HG02840 (cell line): ENCODE data around the gene UST.
"Not testable (repeated sequence)": the region's sequence is repeated elsewhere in the genome, so short reads cannot be mapped to it uniquely, and the experiment has no call there.

Source experiments
- ATAC-seq: cut with Tn5 transposase; IDR thresholded peaks from one replicate; pipeline ENCODE4 v1.9.1; 2021; ENCODE audit warnings: mild to moderate bottlenecking, moderate library complexity, moderate number of reproducible peaks; ENCODE audit not compliant: unreplicated experiment, low FRiP score

UST gene

DNA sequence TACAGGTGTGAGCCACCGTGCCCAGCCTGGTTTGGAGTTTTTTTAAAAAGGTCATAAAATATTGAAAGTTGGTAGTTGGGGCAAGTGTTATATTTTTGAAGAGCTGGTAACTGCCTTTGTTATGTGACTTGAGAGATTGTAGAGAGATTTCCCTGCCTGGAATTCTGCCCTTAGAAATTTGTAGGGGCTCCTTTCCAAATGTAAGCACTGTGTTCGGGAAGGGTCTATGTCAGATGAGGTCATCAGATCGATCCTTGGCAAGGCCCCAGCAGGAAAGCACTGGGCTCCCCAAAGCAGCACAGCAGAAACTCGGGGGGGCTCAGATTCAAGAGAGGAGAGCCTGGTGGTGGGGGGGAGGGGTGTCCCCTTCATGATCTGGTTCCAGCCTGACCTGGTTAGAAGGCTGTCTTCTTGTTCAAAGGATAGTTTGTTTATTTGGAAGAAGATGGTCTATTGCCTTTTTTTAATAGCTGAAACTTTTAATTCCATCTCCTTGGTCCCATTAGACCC is 220.2 kb downstream of the UST start:
- no peak for ATAC-seq

DNA sequence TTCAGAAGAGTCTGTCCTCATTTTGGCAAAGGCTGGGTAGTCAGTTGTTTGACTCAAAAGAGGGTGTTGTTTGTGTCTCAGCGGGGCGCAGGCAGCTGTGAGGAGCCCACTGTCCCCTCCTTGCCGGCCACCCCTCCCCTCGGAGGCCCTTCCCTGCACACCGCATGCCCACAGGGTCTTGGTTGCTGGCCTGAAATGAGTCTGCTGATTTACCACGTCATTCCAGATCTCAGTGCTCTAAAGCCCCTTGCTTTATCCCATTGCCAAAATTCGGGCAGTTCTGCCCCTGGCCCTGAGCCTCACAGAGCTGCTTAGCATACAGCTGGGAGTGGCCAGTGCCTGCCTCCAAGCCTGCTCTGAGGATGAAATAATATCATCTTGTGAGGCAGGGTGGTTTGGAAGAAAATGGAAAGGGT is 220.7 kb downstream of the UST start:
- no peak for ATAC-seq

DNA sequence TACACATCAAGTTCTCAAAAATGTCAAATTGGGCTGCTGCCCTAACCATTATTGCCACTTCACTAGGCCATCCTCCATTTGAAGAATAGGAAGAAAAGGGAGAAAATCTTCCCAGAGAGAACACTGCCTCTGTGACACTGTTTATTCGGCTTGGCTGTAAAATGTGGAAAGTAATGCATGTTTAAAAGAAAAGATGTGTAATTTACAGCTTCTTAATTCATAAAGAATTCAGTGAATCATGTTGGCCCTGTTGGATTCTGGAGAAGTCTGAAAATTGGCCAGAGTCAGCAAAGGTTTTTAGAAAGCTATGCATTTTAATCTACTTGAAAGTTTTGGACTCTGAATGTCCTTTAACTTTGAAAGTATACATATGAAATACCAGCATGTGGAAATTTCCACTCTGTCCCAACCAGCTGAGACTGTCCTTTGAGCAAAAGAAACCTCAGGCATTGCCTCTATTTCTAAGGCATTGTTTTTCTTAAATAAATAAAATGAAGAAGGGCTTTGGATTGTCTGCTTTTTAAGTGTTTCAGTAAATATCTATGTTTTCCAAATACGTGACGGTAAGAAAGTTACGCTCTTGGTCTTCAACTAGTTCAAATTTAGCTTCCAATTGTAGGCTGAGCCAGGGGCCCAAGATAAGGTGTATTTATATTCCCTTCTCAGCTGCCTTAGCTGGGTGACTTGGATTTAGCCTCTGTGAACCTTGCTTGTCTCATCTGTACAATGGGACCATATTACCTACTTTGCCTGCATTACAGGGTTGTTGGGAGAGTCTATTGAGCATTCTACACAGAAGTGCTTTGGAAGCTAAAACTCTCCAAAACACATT is 222.2 kb downstream of the UST start:
- no peak for ATAC-seq

DNA sequence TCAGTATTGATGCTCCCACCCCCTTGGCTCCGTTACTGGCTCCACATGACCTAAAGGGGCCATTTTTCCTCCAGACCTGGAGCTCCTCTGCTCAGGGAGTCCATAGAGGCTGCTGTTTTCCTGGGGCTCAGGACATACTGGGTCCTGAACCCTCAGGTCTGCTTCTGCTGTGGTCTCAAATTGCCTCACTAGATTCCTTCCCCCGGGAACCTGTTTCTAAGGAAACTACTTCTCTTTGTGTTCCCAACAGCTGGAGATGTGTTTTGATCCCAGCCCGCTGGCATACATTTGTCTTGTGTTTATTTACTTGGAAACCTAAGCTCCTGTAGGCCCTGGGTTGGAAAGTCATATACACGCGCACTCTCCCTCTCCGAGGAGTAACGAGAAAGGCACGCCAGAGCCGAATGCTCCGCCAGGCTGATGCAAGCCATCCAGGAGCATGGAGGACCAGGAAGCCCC is 222.8 kb downstream of the UST start:
- no peak for ATAC-seq

DNA sequence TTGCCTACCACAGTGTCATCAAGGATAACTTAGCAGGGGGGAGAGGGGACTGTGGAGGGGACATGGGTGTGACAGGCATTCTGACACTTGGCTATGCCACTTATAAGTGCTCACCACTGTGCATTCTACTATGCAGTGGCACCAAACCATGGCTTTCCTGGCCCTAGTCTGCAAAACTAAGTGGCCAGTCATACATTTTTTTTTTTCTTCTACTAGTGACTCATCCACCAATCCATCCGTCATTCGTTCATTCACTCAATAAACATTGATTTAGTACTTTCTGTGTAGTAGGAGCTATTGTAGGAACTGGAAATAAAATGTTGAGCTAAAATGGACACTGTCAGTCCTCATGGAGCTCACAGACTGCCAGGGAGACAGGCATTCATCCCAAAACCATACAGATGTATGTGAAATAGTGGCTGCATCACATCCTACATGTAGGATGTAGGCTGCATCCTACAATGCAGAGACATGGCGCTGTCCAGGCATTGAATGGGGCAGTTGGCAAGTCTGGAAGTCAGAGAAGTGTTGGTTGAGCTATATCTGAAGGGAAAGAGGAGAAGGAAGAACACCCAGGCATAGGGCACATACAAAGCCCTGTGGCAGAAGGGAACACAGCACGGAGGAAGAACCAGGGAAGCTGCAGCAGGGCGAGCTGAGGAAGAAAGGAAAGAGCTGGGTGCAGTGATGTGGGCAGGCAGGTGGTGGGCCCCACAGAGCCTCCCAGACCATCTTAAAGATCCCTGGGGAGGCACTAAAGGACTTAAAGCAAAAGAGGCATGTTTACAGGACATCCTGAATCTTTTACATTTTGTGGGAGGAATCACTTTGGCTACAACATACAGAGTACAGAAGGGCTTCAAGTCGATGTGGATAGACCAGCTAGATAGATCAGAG is 224.4 kb downstream of the UST start:
- ATAC-seq, result no peak

DNA sequence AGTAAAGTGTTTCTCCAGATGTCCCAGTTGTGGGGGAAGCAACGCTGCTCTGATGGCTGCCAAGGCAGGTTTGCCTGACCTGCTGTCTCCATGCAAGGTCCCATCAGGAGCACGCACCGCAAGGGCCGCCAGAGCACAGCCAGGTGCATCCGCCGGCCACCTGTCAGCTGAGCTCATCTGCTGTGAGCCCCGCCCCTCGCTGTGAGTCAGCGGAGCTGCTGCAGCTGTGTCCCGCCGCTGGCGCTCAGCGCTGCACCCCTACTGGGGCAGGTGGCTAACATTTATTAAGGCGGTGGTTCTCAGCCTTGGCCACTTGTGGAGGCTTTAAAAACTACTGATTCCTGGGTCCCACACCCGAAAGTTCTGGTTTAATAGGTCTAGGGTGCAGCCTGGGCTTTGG is 225.7 kb downstream of the UST start:
- no peak for ATAC-seq

DNA sequence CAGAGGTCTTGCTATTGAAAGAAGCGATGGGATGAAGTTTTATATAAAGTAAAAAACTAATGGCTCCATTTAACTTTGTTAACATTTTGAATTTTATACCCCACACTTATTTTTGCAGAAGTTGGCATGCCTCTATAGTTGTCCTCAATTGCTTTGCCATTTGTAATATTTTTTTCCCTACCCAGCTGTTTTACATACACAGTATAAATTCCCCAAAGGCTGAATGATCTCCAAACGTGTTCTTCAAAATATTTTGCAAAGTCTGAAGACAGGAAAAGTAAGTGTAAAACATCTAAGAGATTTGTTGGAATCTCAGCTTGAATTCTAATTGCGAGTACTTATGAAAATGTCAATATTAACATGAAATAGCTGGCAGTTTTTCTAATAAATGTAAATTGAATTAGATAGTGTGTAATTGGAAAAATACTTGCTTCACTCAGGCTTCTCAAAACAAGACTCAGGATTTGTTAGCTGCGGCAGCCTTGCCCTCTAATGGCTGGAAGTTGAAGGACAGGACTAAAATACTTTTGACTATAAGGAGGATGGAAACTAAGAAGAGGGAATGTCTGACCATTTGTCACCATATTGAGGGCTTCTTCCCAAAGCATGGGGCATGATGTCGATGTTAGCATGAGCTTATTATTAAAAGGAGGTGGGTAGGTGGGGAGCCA is 226.8 kb downstream of the UST start:
- no peak for ATAC-seq

DNA sequence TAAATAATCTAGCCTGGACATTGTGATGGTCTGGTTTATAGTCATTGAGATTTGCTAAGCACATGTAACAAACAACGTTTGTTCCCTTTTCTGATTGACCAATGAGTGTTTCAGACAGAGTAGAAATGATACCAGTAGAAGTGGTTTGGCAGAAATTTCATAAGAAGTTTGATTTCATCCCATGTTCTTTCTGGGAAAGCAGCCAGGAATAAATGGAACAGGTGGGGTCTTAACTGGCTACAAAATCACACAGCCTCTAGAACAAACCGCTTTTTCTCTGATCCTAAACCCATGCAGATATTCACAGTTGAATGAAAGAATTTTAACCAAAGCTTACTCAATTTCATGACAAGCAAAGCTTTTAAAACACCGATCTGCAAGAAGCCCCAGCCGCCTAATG is 227.5 kb downstream of the UST start:
- no peak for ATAC-seq

DNA sequence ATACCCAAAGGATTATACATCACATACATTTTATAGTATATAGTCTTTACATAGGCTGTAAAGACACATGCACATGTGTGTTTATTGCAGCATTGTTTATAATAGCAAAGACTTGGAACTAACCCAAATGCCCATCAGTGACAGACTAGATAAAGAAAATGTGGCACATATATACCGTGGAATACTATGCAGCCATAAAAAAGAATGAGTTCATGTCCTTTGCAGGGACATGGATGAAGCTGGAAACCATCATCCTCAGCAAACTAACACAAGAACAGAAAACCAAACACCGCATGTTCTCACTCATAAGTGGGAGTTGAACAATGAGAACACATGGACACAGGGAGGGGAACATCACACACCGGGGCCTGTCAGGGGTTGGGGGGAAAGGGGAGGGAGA is 231.5 kb downstream of the UST start:
- not testable (repeated sequence) for ATAC-seq

DNA sequence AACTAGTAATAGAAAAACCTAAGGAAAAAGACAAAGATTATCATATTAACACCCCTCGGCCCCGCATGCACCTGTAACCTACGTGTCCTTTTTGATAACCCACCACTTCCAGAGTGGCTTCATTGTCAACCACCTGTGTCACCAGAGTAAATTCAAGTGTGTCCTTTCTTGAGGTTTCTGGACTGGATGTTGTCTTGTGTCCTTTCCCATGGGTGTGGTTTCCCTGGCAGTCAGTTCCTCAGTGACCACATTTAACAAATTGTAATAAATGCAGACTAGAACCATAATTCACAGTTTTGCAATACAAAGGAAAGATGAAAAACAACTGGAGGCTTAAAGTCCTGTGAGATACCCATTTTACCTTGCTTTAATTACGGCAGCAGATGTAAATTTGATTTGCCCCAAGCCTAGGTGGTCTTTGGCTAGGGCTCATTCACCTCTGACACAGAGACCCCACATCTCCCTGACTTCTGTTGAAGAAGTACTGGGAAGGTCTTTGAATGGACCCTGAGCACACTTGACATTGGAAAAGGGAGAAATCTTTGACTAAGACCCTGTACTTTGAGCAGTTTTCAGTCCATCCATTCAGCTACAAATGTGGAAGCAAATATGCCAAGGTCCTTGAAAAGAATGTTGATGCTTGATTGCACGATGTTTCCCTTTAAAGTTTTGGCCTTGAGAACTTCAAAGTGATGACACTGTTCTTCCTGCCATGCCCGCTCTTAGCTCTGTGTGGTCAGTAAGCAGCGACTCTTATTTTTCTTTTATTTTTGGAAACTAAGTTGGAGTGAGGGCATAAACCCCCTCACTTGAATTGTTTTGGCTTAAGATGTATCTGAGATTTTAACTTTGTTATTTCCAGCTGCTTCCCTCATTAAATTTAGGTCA is 232.4 kb downstream of the UST start:
- ATAC-seq, result no peak

DNA sequence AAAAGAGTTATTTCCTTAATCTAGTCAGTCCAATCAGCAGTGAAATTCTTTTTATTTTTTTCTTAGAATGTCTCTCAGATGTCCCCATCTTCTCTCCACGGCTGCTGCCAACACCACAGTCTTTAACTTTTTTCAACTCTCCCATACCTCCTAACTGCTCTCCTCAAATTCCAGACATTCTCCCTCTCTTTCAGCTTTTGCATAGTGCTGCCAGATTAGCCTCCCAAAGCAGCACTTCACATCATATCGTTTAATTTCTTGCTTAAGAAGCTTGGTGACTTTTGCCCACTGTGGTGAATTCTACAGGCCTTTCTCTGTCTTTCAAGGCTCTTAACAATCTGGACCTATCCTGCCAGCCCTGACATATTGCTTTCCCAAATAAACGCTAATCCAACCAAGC is 233.4 kb downstream of the UST start:
- ATAC-seq, result no peak

DNA sequence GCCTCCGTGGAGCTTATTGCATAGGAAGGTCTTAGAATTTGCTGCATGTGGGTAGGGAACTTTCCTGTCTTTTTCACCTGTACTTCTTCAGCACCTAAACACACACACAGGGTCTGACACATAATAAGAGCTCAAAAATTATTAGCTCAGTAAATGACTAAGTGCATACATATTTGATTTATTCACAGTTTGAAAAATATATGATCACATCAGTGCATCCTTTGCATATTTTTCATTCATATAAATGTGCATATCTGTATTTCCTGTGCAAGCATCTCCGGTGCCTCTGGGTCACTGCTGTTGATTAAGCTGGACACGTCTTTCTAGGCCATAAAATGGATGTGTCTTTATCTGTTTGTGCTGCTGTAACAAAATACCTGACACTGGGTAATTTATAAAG is 234.7 kb downstream of the UST start:
- ATAC-seq, result no peak

DNA sequence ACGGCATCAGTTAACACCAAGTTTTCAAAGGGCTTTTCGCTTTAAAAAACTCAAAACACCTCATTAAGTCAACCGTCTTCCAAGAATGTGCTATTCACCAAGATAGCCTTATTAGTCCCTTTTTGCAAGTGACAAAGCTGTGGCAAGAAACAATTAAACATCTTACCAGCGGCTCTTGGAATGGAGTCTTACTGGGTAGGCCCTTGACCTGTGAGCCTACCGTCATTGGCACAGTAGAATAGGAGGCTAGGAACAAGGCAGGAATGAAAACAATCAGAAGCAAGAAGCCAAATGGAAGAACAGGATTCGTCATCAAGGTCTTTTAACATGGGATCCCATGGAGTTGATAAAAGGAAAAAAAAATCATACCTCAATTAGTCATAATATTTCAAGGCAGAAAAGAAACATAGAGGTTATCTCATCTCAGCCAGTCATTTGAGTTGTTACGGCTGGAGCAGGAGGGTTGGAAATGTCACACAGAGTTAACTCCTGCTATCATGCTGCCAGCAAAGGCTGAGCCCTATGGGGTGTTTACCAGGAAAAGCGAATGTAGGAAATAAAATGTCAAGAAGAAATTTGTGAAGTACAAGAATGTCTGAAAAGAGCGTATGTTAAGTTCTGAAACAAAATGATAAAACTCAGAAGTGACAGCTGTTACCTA is 236.4 kb downstream of the UST start:
- ATAC-seq, result no peak

DNA sequence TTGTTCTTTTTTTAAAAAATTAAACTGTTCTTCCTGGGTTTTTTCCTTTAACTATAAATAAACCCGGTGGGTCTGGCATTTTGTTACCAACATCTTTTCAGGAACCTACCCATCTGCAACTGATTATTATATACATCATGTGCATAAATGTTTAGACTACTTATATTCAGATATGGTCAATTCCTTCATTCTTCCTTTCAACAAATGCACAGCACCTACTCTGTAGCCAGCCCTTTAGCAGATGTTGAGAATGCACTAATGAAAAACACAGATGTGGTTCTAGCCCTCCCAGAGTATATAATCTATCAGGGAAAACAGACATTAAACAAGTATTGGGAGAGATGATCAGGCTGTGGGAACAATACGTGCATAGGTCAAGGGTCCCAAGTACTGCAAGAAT is 237.1 kb downstream of the UST start:
- ATAC-seq, result no peak

DNA sequence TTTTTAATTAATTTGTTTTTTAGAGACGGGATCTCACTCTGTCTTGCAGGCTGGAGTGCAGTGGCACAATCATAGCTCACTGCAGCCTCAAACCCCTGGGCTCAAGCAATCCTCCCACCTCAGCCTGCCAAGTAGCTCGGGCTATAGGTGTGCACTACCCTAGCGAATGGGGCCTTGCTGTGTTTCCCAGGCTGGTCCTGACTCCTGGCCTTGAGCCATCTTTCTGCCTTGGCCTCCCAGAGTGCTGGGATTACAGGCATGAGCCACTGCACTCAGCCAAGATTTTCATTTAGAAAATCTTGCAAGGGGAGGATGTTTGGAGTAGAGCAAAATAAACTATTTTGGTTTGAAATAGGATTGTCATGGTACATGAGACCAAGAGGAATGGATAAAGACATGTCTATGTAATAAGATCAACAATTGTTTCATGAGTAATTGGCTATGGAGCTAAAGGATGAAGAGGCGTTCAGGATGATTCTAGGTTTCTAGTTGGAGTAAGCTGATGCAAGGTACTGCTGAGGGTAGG is 237.8 kb downstream of the UST start:
- ATAC-seq, result no peak

DNA sequence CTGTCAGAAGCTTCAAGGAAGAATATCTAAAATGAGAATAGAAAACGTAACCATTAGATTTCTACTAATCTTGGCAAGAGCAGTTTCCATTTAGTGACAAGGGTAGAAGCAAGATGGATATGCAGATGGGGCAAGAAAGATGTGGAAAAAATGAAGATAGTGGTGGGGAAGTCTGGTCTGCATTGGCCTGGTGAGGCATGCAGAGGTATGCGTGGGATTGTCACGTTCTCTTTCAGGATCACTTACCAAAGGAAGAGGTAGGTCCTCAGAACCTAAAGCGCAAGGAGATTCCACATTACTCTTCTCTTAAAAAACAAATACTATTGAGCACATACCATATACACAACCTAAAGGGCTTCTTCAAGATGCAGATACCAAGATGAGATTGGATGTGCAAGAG is 238.7 kb downstream of the UST start:
- no peak for ATAC-seq

DNA sequence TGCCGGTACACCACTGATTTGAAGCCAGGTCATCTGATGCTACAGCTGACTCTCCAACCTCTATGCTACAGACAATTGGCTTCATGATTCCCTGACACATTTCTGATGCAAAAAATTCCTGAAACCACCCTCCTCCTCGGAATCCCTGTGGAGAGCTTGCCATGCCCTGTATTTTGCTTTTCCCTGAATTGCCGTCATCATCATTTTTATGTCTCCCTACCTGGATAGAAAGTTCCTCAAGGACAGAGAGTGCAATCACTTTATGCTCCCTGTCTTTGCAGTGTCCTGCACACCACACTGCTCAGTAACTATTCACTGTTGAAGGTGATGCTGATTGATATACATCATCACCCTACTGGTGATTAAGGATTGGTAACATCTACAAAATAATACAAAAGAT is 239.8 kb downstream of the UST start:
- no peak for ATAC-seq

DNA sequence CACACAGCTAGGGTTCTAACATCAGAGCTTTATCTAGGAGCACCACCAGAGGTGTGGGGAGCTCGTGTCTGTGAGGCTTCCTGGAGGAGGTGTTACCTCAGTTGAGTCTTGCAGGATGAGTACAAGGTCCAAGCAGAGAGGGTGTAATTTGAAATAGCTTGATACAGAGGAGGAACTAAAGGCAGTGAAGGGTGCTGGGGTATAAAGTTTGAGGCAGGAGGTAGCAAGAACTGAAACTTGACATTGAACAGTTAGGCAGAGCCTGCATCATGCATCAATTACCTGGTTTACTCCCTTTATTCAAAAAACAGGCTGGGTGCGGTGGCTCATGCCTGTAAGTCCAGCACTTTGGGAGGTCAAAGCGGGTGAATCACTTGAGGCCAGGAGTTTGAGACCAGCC is 241.2 kb downstream of the UST start:
- ATAC-seq, result no peak

DNA sequence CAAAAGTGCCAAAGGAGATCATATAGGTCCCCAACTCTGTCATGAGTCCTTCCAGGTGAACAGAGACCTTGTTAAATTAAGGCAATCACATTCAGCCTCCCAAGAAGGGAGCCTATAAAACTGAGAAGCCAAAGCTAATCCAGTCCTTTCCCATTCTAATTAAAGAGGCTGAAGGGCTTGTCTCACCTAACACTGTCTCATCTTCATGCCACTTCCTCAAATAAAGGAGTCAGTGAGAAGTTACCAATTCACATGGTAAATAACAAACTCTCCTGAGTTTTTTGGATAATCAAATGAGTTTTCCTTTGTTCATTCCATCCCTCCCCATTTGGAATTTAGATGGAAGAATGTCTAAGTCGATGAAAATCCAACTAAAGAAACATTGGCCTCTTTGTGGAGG is 242.8 kb downstream of the UST start:
- ATAC-seq, result no peak
